K562 (cell line): ENCODE results near the gene ZMIZ1. TPM values are rescaled to one million over a fixed set of nuclear protein-coding genes. Genes with fewer than 3 reads are reported as not detected.

Experiments used
- ADNP ChIP-seq: fragments of 200-800 bp; sonication (Bioruptor generic); IDR thresholded peaks from 2 replicates; pipeline ENCODE4 v1.6.1; 2016; ENCODE audit warnings: missing genetic modification characterization, missing compliant biosample characterization
- CBX2 ChIP-seq: fragments of 200-600 bp; sonication (generic); IDR thresholded peaks from one replicate; pipeline ENCODE4 v1.6.1; 2012; ENCODE audit warnings: mild to moderate bottlenecking, low read length, inconsistent platforms; ENCODE audit not compliant: insufficient read depth, poor library complexity, severe bottlenecking
- CHD1 ChIP-seq: fragments of 200-600 bp; sonication (generic); IDR thresholded peaks from one replicate; pipeline ENCODE4 v1.6.1; 2012; ENCODE audit warnings: mild to moderate bottlenecking, moderate library complexity, low read length, inconsistent platforms
- DACH1 ChIP-seq: fragments of 450-650 bp; IDR thresholded peaks from 2 replicates; pipeline ENCODE4 v1.6.1; 2018; ENCODE audit not compliant: partially characterized antibody
- E2F8 ChIP-seq: fragments of 450-650 bp; IDR thresholded peaks from 2 replicates; pipeline ENCODE4 v1.7.1; 2018; ENCODE audit warnings: mild to moderate bottlenecking, low read depth; ENCODE audit not compliant: partially characterized antibody
- ETV6 ChIP-seq, 3 experiments: fragments of 150-350 bp in 1 of 3; sonication (generic) in 1 of 3; formaldehyde crosslinking in 1 of 3; IDR thresholded peaks; 2 replicates each; pipeline versions ENCODE4 v1.6.1 to v1.8.0; 2014 to 2022; ENCODE audit warnings: borderline replicate concordance in 2 of 3, low read depth in 2 of 3, antibody characterized with exemption in 1 of 3, low read length in 1 of 3, mild to moderate bottlenecking in 1 of 3, missing genetic modification reagents in 1 of 3
- KDM5B ChIP-seq: fragments of 200-600 bp; sonication (generic); IDR thresholded peaks from 2 replicates; pipeline ENCODE4 v1.6.1; 2012; ENCODE audit warnings: low read depth, mild to moderate bottlenecking, moderate library complexity, low read length, control low read depth, inconsistent platforms; ENCODE audit not compliant: insufficient replicate concordance
- NEUROD1 ChIP-seq: fragments of 150-350 bp; IDR thresholded peaks from 2 replicates; pipeline ENCODE4 v1.6.1; 2014; ENCODE audit warnings: borderline replicate concordance, low read length, low read depth; ENCODE audit not compliant: partially characterized antibody
- NFYB ChIP-seq: IDR thresholded peaks from 2 replicates; pipeline ENCODE4 v1.6.1; 2011; ENCODE audit warnings: mild to moderate bottlenecking, moderate library complexity; ENCODE audit not compliant: insufficient read length; ENCODE audit errors: extremely low read depth
- RREB1 ChIP-seq: fragments of 250-450 bp; sonication (Bioruptor Pico); IDR thresholded peaks from 2 replicates; pipeline ENCODE4 v1.4.0; 2020
- SIN3A ChIP-seq, 2 experiments: fragments of 150-350 bp in 1 of 2; IDR thresholded peaks; 2 replicates each; pipeline ENCODE4 v1.6.1; 2011 to 2016; ENCODE audit warnings: borderline replicate concordance in 2 of 2, low read depth in 2 of 2, low read length in 2 of 2, mild to moderate bottlenecking in 2 of 2, moderate library complexity in 2 of 2; ENCODE audit not compliant: control insufficient read depth in 1 of 2
- TFAP4 ChIP-seq: sonication (generic); formaldehyde crosslinking; IDR thresholded peaks from 2 replicates; pipeline ENCODE4 v1.8.0; 2022; ENCODE audit warnings: missing genetic modification reagents, mild to moderate bottlenecking, moderate library complexity, borderline replicate concordance
- TGIF2 ChIP-seq: sonication (generic); formaldehyde crosslinking; IDR thresholded peaks from 2 replicates; pipeline ENCODE4 v1.8.1; 2022; ENCODE audit warnings: mild to moderate bottlenecking, missing genetic modification reagents, moderate library complexity
- TSC22D4 ChIP-seq: fragments of 450-650 bp; IDR thresholded peaks from 2 replicates; pipeline ENCODE4 v1.6.1; 2016; ENCODE audit warnings: missing genetic modification characterization, missing biosample characterization, control low read depth
- ZNF282 ChIP-seq: sonication (generic); formaldehyde crosslinking; IDR thresholded peaks from 2 replicates; pipeline ENCODE4 v1.8.1; 2023; ENCODE audit warnings: missing genetic modification reagents
- ZNF583 ChIP-seq: fragments of 250-450 bp; sonication (Bioruptor Pico); IDR thresholded peaks from 2 replicates; pipeline ENCODE4 v1.4.0; 2020
- ZNF584 ChIP-seq: fragments of 200-800 bp; sonication (Bioruptor generic); IDR thresholded peaks from 2 replicates; pipeline ENCODE4 v1.6.1; 2016; ENCODE audit warnings: low read depth, mild to moderate bottlenecking, missing genetic modification characterization, missing compliant biosample characterization
- polyA plus RNA-seq, 8 experiments: library from polyadenylated mRNA; depleted of rRNA in 4 of 8; stranded (reverse) in 5 of 8; unstranded in 3 of 8; fragments of >200 nt; fragmentation: Nextera tagmentation in 2 of 8; fragmentation: Illumina TruSeq in 1 of 8; extraction: Ambion mirVana in 2 of 8; extraction: Trizol in 1 of 8; gene quantifications; 2 replicates each; pipeline versions ENCODE4 v1.2.1 to v1.2.3, GENCODE V29; 2011 to 2014; ENCODE audit warnings: inconsistent platforms in 1 of 8, missing spikeins in 1 of 8
- total RNA-seq, 7 experiments: library from RNA; depleted of rRNA in 6 of 7; stranded (reverse); fragments of >200 nt in 6 of 7; fragmentation: Illumina TruSeq in 2 of 7; extraction: Trizol in 2 of 7; gene quantifications; 2 replicates each; pipeline versions ENCODE4 v1.2.1 to v1.2.3, GENCODE V29; 2011 to 2021; ENCODE audit warnings: low replicate concordance in 1 of 7

The ZMIZ1 gene
- total and polyA plus RNA-seq, 9 of the 15 experiments (the other 6 are each of a cell fraction or from before 2014, with no cell fraction given), result 1.0 to 37.3 (median 4.3) TPM

- TF ChIP-seq RREB1 (CRISPR knock-in tag) (no peak), TGIF2 (CRISPR knock-in tag) (no peak), ZNF584 (CRISPR knock-in tag) (no peak), TSC22D4 (no peak), DACH1 (peak; percentile 13), ETV6 (IDR thresholded peaks at IDR 0.05; ENCODE audit: borderline replicate concordance in 1 of 2, low read depth in 2 of 2, low read length in 1 of 2) (no peak), ETV6 (CRISPR knock-in tag; IDR thresholded peaks at IDR 0.05; ENCODE audit: borderline replicate concordance) (no peak), KDM5B (no peak), ZNF282 (CRISPR knock-in tag) (no peak), SIN3A (IDR thresholded peaks at IDR 0.05; ENCODE audit: borderline replicate concordance in 2 of 2, control insufficient read depth in 1 of 2, low read depth in 2 of 2, low read length in 2 of 2) (no peak), NFYB (no peak), NEUROD1 (no peak), E2F8 (no peak), ZNF583 (CRISPR knock-in tag) (no peak), CBX2 (no peak), ADNP (no peak), CHD1 (no peak), TFAP4 (CRISPR knock-in tag) (peak; percentile 71; the same call in 1 of the 2 replicates)
Measured at GRCh38 chr10:79342811-79343561, 274.2 kb downstream of the ZMIZ1 start (continued).
